Measurements from ENCODE around the gene ABCC1.

DNA sequence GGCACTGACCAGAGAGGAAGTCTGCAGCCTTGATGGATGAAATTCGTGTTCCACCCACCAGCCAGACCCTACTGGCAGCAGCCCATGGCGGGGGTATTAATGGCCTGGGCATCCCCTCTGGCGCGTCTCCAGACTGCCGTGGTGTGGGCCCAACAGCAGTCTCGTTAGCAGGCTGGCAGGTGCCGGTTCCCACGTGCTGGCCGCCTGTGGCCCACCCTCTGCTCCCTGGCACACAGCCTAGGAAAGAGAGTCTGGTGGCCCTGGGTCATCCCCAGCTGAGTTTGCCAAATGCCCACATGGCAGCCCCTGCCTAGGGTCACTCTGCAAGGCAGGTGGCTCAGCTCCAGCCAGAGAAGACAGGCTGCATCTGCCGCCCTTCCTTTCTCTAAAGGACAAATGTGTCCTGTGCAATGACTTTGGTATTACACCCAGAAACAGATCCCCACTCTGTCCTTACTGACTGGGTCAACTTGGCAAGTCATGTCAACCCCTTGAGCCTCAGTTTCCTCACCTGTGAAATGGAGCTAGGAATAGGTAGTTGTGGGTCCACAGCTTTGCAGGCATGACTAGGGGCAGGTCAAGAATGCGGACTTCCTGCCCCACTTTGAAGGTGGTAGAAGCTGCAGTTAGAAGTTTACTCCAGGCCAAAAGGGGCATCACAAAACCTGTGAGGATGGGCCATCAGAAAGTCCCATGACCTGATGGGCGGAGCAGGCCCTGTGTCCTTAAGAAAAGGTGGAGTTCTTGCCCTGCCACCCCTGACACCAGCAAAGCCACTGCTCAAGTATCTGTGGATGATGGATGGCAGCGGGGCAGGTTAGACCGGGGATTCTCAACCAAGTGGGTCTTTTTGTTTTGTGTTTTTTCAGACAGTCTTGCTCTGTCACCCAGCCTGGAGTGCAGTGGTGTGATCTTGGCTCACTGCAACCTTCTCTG is 197.2 kb downstream of the ABCC1 start:
- TF ChIP-seq, protein P1, sequence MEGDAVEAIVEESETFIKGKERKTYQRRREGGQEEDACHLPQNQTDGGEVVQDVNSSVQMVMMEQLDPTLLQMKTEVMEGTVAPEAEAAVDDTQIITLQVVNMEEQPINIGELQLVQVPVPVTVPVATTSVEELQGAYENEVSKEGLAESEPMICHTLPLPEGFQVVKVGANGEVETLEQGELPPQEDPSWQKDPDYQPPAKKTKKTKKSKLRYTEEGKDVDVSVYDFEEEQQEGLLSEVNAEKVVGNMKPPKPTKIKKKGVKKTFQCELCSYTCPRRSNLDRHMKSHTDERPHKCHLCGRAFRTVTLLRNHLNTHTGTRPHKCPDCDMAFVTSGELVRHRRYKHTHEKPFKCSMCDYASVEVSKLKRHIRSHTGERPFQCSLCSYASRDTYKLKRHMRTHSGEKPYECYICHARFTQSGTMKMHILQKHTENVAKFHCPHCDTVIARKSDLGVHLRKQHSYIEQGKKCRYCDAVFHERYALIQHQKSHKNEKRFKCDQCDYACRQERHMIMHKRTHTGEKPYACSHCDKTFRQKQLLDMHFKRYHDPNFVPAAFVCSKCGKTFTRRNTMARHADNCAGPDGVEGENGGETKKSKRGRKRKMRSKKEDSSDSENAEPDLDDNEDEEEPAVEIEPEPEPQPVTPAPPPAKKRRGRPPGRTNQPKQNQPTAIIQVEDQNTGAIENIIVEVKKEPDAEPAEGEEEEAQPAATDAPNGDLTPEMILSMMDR (tag by site-specific recombination; IDR thresholded peaks at IDR 0.05): no peak
- TF ChIP-seq ZNF114 (tag by site-specific recombination; IDR thresholded peaks at IDR 0.05) (no peak), ZNF274 (IDR thresholded peaks at IDR 0.05; ENCODE audit: low read length) (no peak), ZNF274 (tag by site-specific recombination; IDR thresholded peaks at IDR 0.05; ENCODE audit: borderline replicate concordance) (no peak), ZBTB8A (tag by site-specific recombination; IDR thresholded peaks at IDR 0.05) (no peak), ZNF624 (tag by site-specific recombination; IDR thresholded peaks at IDR 0.05) (no peak), ZNF792 (tag by site-specific recombination; IDR thresholded peaks at IDR 0.05) (no peak), ZNF514 (tag by site-specific recombination; IDR thresholded peaks at IDR 0.05) (no peak), ZNF677 (tag by site-specific recombination; IDR thresholded peaks at IDR 0.05) (no peak), KLF1 (tag by site-specific recombination; IDR thresholded peaks at IDR 0.05) (no peak)
- TF ChIP-seq, protein P2, sequence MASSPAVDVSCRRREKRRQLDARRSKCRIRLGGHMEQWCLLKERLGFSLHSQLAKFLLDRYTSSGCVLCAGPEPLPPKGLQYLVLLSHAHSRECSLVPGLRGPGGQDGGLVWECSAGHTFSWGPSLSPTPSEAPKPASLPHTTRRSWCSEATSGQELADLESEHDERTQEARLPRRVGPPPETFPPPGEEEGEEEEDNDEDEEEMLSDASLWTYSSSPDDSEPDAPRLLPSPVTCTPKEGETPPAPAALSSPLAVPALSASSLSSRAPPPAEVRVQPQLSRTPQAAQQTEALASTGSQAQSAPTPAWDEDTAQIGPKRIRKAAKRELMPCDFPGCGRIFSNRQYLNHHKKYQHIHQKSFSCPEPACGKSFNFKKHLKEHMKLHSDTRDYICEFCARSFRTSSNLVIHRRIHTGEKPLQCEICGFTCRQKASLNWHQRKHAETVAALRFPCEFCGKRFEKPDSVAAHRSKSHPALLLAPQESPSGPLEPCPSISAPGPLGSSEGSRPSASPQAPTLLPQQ (tag by site-specific recombination; IDR thresholded peaks at IDR 0.05): no peak
- TF ChIP-seq, protein P3, sequence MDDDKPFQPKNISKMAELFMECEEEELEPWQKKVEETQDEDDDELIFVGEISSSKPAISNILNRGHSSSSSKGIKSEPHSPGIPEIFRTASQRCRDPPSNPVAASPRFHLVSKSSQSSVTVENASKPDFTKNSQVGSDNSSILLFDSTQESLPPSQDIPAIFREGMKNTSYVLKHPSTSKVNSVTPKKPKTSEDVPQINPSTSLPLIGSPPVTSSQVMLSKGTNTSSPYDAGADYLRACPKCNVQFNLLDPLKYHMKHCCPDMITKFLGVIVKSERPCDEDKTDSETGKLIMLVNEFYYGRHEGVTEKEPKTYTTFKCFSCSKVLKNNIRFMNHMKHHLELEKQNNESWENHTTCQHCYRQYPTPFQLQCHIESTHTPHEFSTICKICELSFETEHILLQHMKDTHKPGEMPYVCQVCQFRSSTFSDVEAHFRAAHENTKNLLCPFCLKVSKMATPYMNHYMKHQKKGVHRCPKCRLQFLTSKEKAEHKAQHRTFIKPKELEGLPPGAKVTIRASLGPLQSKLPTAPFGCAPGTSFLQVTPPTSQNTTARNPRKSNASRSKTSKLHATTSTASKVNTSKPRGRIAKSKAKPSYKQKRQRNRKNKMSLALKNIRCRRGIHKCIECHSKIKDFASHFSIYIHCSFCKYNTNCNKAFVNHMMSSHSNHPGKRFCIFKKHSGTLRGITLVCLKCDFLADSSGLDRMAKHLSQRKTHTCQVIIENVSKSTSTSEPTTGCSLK (tag by site-specific recombination; IDR thresholded peaks at IDR 0.05): no peak
